Pulmonary artery endothelial cell (primary cell): ENCODE data around the gene RAB31. TPM values are rescaled to one million over a fixed set of nuclear protein-coding genes. Genes with fewer than 3 reads are reported as not detected.

ENCODE experiments used
- DNase-seq: peaks from one replicate; pipeline ENCODE4 v3.0.0-alpha.2; 2011; ENCODE audit warnings: low read depth, low spot score
- total RNA-seq: library from RNA; depleted of rRNA; stranded (reverse); fragments of >200 nt; gene quantifications from 2 replicates; pipeline ENCODE4 v1.2.3, GENCODE V29; 2014

RAB31 gene
- total RNA-seq, 1 donor from 2014 or later, result 32.7 TPM

DNA sequence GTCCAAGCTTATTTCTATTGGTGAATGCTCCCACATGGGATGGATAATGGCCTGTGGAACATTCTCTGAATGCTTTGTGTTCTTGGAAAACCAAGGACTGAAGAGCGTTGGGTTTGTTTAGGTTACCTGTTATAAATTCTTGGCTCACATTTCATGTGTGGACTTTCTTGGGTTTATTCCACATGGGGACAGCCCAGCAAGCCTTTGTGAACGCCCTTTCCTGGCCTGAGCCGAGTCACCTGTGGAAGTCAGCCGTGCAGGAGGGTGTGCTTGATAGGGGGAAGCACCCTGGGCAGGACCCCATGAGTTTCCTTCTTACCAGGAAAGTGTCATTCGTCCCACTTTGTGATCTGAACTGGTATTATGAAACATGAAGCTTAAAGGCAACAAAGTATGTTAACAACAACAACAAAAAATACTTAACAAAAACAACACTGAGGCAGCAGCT lies 4.1 kb downstream of the RAB31 start:
- no peak for DNase-seq

DNA sequence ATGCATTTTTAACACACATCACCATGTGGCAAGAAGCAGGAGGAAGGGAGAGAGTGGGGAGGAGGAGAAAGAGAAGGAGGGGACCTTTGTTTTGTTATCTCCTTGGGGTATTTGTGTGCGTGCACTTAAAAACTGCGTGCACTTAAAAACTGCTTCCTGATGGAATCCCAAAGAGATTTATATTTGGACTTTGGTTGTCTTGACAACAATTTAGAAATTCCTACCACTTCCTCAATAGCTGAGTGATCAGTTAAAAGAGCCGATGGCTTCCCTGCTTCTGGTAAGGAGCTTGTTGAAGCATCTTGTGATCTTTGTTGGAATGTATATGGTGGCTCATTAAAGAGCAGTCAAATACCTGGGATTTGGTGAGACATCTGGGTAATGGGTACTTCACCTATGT lies 4.5 kb downstream of the RAB31 start:
- no peak for DNase-seq

DNA sequence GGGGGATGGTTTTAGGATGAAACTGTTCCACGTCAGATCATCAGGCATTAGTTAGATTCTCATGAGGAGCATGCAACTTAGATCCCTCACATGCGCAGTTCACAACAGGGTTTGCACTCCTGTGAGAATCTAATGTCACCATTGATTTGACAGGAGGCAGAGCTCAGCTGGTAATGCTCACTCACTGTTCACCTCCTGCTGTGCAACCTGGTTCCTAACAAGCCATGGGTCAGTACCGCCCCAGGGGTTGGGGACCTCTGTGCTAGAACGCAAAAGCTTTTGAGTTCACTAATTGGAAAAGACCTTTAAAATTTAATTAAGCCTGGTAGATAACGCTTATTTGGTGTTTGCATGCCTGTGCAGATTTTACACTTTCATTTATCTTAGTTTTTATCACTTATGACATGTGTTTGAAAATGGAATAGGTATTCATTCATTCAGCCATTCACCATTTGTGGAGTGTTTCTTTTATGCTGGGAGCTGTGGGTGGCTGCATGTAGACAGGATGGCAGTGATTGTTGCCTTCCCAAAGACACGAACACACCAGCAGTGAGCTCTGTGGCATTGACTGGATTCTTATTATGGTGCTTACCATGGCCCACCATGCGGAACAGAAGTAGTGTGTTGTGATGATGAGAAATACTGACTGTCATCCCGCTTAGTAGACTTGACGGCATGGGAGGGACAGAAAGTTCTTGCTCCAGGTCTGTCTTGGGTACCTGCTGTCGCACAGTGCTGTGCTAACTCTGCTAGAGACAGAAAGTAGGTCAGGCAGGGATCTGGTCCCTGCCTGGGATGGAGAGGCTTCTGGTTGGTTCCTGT lies 6.4 kb downstream of the RAB31 start:
- no peak for DNase-seq

DNA sequence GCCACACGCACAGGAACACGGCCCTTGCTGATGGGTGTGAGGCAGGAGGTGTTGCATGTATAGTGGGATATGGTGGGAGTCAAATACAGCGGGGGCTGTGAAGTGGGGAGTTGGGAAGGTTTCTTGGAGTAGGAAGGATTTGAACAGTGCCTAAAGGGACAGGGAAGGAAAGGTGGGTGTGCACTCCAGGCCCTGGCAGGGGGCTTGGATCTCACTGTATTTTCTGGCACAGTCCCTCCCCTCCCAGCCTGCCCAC lies 6.9 kb downstream of the RAB31 start:
- DNase-seq, result no peak

DNA sequence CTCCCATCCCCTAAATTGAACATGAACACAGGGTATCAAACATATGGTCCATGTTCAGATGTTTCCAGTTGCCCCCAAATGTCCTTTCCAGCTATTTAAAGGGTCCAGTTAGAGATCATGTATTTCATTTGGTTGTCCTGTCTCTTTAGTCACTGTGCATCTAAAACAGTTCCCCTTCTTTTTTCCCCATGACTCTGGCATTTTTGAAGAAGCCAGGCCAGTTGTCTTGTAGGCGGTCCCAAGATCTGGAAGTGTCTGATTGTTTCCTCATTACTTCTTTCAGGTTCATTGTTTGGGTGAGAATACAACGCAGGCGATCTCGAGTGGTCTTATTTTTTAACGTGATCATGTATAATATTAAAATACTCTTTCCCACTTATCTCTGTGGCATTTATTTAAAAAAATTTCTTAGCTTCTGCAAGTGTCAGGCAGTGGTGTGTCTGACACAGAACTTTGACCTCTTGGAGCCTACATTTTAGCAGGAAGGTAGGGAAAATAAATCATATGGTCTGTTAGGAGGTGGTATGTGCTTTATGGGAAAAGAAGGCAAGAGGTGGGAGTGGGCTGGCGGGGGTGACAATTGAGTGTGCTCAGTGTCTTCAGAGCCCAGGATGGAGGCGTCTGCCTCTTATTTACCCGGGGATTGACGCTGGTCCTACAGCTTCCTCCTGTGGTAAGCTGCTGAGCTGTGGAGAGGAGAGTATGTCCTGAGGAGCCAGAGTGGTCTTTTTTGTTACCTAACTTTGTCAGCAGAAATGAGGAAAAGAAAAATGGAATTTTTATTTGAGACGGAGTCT lies 8.1 kb downstream of the RAB31 start:
- DNase-seq, result no peak

DNA sequence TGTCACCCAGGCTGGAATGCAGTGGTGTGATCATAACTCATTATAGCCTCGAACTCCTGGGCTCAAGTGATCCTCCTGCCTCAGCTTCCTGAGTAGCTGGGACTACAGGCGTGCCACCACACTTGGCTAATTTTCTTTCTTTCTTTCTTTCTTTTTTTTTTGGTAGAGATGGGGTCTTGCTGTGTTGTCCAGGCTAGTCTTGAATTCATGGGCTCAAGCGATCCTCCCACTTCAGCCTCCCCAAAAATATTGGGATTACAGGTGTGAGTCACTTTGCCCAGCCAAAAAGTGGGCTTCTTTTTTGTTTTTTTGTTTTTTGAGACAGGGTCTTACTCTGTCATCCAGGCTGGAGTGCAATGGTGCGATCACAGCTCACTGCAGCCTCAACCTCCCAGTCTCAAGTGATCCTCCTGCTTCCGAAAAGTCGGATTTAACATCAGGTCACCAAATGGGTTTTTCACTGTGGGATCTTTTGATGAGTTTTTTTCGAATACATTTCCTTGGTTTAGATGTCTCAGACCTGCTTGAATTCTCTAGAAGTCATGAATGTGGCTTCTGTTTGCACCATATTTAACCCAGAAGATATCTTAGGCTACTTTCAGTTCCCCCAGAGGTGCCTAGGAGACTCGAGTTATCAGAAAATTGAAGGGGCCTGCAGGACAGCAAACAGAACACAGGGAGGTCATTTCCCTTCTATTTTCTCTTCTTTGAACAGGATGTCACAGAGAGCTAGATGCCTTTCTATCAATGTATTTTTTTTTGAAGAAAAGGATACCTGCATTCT lies 8.9 kb downstream of the RAB31 start:
- DNase-seq, result no peak

DNA sequence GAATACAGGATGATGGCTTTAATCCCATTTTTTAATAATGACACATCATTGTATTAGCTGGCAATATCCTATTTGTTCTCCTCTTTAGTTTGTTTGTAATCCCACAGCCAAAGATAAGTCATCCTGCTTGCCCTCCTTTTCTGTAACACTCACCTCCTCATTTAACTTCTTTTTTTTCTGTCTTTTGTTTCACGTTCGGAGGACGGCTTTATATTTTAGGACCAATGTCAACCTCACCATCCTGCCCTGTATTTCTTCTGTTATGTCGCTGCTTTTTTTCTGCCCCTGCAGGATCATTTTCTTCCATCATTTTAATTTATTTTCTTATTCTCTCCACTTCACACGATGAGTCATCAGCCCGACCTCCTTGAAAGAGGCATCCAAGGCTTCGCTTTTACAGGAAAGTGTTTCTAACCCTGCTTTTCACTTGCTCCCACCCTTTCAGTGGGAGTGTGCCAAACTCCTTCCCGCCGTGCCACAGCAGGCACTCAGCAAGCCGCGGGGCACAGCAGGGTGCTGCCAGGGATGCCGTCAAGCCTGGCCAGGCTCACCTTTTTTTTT lies 11.4 kb downstream of the RAB31 start:
- no peak for DNase-seq

DNA sequence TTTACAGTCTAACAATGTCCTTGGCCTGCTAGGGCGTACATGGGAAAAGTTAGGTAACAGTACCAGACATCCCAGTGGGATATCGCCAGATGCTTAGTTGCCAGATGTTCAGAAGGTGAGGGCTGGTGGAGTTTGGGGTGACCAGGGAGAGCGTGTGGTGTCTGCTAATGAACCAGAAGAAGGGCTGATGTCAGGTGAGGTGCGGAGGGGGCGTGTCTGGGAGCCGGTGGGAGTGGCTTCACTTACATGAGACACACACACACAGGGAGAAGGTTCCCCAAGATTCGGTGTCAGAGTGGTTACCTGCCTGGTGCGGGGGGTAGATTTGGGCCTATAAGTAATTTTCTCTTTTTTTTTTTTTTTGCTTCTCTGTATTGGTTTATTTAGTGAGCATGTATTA lies 12.2 kb downstream of the RAB31 start:
- no peak for DNase-seq

DNA sequence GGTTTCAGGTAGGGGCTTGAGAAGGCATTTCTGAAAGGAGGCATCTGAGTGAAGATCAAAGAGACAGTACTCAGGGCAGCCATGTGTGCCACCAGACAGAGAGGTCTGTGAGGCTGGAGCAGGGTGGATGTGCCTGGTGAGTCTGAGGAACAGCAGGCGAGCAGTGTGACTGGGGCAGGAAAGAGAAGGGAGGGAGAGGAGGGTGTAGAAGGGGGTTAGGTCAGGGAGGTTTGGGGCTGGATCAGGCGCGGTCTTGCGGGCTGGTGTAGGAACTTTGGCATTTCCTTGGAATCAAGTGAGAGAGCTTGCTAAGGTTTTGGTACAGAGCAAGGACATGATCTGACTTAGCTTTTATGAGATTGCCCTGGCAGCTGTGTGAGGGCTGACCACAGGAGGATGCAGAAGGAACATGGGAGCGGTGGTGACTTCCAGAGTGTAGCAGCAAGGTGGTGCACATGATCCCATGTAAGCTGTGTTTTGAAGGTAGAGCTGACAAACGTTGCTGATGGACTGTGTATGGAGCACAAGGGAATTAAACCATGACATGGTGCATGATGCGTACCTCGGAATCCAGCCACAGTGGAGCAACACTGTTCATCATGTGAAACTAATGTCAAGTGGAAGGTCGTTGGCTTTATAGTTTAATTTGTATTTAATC lies 13.9 kb downstream of the RAB31 start:
- no peak for DNase-seq

DNA sequence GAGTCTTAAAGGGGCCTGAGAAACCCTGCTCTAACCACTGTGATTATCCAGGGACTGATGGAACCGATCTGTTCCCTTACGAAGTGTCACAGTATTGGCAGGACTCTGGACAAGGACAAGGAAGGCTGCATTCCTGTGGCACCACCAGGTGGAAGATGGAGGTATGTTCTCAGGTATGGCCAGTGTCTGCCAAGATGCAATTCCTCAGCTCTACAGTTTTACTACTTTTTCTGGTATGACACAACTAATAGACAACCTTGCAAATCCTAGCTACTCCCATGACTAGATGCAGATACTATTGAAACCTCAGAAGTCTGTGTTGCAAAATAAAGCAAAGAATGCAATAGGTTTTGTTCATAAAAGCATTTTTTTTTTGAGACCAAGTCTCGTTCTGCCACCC lies 14.6 kb downstream of the RAB31 start:
- no peak for DNase-seq

DNA sequence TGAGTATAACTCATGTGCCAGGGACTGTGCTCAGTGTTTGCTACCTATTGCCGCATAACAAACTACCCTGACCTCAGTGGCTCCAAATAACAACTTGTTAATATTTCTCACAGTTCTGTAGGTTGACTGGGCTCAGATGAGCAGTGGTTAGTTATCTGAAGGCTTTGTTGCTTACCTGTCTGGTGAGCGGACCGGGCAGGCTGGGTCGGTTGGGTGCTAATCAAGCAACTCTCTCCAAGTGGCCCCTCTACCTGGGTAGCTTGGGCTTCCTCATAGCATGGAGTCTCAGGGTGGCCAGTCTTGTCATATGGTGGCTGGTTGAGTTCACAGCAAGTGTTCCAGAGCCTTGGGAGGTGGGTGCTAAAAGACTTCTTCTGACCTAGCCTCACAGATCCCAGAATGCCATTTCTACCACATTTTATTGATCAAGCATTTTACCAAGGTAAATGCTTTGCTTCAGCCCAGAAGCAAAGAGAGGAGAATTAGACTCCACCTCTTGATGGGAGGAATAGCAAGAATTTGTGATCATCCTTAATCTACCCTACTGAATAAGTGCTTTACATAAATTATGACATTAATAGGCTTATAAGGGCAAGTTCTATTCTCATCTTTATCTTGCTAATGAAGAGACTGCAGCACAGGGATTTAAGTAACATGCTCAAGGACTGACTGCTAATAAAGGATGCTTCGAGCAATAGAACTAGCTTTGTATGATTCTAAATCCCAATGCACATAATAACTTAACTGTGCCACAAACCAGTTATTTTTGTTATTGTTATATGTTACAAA lies 16.9 kb downstream of the RAB31 start:
- no peak for DNase-seq

DNA sequence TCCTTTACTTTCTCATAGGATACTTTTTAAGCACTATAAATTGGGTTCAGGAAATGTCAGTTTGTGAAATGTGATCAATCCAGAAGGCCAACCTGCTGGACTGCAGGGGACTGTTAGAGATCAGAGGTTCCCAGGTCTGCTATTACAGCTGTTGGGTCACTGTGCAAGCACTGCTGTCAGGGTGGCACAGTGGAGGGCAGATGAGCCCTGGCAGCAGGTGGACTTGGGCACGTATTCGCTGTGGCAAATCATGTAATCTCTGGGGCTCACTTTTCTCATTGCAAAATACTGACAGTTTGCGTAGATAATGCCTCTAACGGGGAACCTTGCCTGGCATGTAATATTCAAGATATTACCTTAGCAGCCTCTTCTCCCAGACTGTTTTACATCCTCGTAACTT lies 18.1 kb downstream of the RAB31 start:
- no peak for DNase-seq

DNA sequence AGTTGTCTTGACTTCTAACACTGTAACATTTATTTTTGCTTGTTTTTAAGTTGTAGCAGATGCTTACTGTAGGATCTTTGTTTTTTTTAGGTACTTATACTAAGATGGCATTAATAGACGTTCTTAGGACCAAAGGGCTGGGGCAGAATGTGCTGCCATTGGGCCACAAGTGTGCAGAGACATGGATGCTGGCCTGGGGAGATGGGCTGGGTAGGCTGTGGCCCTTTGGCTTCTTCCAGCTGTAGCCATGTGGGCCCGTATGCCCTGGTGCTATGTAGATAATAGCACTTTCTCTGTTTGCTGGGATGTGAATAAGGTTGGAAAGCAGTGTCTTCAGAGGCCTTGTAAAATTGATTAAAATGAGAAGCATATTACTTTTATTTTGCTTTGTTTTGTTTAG lies 18.8 kb downstream of the RAB31 start:
- no peak for DNase-seq

DNA sequence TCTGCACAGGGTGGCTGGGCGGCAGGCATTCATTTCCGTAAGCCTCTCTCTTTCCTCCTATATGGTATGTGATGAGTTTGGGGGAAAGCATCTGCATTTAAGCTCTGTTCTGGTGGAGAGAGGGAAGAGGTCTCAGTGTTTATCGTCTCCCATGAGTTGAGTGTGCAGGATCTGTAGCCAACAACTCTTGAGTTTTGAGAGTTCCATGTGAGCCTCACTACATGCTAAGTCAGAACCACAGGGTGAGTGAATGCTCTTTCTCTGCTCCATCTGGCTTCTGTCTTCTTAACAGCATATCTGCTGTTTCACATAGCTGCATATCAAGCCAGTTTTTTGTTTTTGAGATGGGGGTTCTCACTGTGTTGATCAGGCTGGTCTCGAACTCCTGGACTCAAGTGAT lies 22.7 kb downstream of the RAB31 start:
- no peak for DNase-seq

DNA sequence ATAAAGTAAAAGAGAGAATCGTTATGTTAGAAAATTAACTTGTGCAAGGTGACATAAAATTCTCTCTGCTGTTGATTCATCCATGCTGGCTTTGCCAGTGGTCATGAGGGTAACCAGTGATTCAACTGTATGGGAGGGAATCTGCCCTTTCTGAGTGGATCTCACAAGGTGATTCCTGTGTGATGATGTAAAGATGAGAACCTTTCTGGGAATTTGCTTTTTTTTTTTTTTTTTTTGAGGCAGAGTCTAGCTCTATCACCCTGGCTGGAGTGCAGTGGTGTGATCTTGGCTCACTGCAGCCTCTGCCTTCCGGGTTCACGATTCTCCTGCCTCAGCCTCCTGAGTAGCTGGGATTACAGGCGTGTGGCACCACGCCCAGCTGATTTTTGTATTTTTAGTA lies 23.3 kb downstream of the RAB31 start:
- no peak for DNase-seq

DNA sequence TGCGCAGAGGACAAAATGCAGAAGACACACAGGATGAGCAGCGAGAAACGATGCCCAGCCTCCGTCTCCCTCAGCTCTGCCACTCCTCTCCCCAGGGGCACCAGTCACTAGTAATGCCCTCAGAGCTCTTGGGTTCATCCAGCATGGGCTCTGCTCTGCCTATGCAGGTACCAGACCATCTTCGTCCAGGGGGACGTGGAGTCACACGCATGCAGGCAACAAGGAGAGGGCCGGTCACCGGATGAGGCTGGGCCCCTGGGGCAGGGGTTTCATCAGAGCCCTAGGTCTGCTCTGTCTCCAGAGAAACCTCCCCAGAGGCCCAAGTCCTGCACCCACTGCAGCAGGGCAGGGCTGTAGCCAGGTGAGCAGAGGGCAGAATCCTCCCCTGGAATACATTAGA lies 23.9 kb downstream of the RAB31 start:
- DNase-seq, result no peak

DNA sequence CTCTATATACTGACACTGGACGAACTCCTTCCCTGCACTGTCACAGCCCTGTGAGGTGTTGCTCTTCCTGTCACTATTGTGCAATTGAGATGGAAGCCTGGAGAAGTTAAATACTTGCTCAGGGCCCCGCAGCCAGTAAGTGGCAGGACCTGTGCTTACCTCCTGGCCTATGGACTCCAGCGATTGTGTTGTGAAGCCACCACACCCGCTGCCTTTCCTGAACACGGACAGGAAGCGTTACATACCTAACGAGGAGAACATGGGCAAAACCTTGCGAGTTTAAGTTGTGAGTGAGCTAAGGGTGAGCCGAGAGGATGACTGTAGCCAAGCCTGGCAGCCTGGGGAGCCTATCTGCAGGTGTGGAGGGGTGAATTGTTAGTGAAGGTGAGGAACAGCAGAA lies 26.1 kb downstream of the RAB31 start:
- no peak for DNase-seq

DNA sequence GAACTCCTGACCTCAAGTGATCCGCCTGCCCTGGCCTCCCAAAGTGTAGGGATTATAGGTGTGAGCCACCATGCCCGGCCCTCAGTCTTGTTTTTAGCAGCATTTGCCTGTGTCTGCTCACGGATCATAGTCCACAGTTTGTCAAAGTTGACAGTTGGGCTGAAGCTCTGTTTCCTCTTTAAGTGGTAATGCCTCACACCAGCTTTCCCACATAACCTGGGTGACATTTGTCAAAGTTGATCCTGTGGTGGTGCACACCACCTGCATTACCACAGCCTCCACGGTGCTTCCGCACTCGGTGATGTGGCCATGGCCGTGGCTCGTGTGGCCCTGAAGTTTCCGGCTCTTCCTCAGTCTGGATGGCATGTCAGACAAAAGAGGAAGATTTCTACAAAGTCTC lies 27.1 kb downstream of the RAB31 start:
- no peak for DNase-seq

DNA sequence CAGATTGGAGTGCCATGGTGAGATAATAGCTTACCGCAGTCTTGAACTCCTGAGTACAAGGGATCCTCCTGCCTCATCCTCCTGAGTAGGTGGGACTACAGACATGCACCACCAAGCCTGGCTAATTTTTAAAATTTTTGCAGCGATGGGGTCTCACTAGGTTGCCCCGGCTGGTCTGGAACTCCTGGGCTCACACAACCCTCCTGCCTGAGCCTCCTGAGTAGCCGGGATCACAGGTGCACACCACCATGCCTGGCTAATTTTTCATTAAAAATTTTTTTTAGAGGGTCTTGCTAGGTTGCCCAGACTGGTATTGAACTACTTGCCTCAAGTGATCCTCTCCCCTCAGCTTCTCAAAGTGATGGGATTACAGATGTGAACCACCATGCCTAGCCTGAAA lies 27.8 kb downstream of the RAB31 start:
- no peak for DNase-seq

DNA sequence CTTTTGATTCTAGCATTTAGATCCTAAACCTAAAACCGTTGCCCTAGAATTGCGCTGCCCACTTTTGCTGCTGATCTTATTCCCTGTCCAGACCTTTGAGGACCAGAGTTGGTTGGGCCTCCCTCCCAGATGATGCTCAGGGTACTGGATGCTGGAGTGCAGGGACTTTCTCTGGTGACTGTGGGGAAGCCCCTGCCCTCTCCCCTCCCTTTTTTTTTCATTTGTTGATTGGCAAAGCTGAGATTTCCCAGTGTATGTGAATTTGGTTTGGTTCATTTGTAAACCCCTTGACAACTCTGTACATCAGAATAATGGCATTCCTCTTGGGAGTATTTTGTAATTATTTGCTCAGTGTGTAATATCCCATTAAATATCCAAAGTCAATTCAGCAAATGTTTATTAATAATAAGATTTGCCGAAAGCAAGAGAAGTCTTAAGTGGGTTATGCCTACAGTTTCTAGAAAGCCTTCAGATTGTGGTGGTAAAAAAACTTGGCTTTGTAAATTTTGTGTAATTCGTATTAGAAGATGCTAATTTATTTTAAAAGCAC lies 28.3 kb downstream of the RAB31 start:
- no peak for DNase-seq
